Keratinocyte (primary cell): ENCODE results near the gene B3GNT9.

ENCODE experiments used
- EZH2 ChIP-seq: IDR thresholded peaks from one replicate; pipeline ENCODE4 v1.6.1; 2012; ENCODE audit warnings: inconsistent platforms, mild to moderate bottlenecking, low read length, moderate library complexity
- TF ChIP-seq, protein P1 (sequence below), 3 experiments: IDR thresholded peaks in 1 of 3; conservative IDR thresholded peaks in 1 of 3; optimal IDR thresholded peaks in 1 of 3; 2 replicates in 2 of 3; 3 replicates in 1 of 3; pipeline versions ENCODE3 to v1.5.1; 2011; ENCODE audit warnings: low read length in 3 of 3, mild to moderate bottlenecking in 3 of 3, moderate library complexity in 2 of 3, control low read depth in 1 of 3, inconsistent platforms in 1 of 3; ENCODE audit not compliant: insufficient read depth in 2 of 3; ENCODE audit errors: extremely low read depth in 1 of 3

DNA sequence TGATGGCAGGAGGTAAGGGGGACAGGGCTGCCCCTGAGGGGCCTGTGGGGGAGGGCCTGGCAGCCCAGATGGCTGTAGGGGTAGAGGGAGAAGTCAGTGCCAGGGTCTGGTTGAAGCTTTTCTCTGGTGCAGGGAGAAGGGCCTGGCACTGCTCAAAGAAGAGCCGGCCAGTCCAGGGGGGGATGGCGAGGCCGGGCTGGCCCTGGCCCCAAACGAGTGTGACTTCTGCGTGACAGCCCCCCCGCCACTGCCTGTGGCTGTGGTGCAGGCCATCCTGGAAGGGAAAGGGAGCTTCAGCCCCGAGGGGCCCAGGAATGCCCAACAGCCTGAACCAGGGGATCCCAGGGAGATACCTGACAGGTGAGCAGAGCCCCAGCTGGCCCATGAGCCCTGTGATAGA lies 16.8 kb upstream of the B3GNT9 start:
- no peak for TF ChIP-seq EZH2
- TF ChIP-seq, protein P1, sequence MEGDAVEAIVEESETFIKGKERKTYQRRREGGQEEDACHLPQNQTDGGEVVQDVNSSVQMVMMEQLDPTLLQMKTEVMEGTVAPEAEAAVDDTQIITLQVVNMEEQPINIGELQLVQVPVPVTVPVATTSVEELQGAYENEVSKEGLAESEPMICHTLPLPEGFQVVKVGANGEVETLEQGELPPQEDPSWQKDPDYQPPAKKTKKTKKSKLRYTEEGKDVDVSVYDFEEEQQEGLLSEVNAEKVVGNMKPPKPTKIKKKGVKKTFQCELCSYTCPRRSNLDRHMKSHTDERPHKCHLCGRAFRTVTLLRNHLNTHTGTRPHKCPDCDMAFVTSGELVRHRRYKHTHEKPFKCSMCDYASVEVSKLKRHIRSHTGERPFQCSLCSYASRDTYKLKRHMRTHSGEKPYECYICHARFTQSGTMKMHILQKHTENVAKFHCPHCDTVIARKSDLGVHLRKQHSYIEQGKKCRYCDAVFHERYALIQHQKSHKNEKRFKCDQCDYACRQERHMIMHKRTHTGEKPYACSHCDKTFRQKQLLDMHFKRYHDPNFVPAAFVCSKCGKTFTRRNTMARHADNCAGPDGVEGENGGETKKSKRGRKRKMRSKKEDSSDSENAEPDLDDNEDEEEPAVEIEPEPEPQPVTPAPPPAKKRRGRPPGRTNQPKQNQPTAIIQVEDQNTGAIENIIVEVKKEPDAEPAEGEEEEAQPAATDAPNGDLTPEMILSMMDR (optimal IDR thresholded peaks at IDR 0.05 in 1 of 3, IDR thresholded peaks at IDR 0.05 in 1 of 3, conservative IDR thresholded peaks at IDR 0.05 in 1 of 3; ENCODE audit: extremely low read depth in 1 of 3, insufficient read depth in 2 of 3, low read length in 3 of 3), result no peak
